OCI-LY3 (cell line): Measurements from ENCODE around the gene PGBD2.
A peak's percentile ranks its signal among the peaks of the same experiment; 100 is the strongest.

Experiments used
- H2AFZ ChIP-seq: fragments of 200-600, 300-600 bp; shearing (Covaris generic); 2 replicates; pipeline ENCODE4 v1.6.0; 2014; ENCODE audit warnings: antibody characterized with exemption, low read depth, low read length
- H3K27ac ChIP-seq: fragments of 200-600, 300-600 bp; sonication (generic); 2 replicates; pipeline ENCODE4 v1.5.1; 2014; ENCODE audit warnings: mild to moderate bottlenecking, low read length, moderate library complexity, mixed read lengths
- H3K27me3 ChIP-seq: fragments of 200-600, 300-600 bp; sonication (generic); 2 replicates; pipeline ENCODE4 v1.6.1; 2014; ENCODE audit warnings: low read depth, low read length, mixed read lengths
- H3K36me3 ChIP-seq: fragments of 200-600, 300-600 bp; sonication (generic); replicated peaks from 2 replicates; pipeline ENCODE3; 2014; ENCODE audit warnings: low read depth, low read length, mixed read lengths
- H3K4me1 ChIP-seq: fragments of 300-600, 200-600 bp; sonication (generic); 2 replicates; pipeline ENCODE4 v1.6.1; 2014; ENCODE audit warnings: low read length, mixed read lengths
- H3K4me2 ChIP-seq: fragments of 200-600, 300-600 bp; sonication (generic); 2 replicates; pipeline ENCODE4 v1.6.1; 2014; ENCODE audit warnings: low read length, mixed read lengths
- H3K4me3 ChIP-seq: fragments of 300-600, 200-600 bp; sonication (generic); 2 replicates; pipeline ENCODE4 v1.5.1; 2014; ENCODE audit warnings: antibody characterized with exemption, mild to moderate bottlenecking, low read length, moderate library complexity
- H3K79me2 ChIP-seq: fragments of 300-600, 200-600 bp; shearing (Covaris generic); 2 replicates; pipeline ENCODE4 v1.6.1; 2014; ENCODE audit warnings: mild to moderate bottlenecking, low read length, mixed read lengths
- H3K9ac ChIP-seq: fragments of 300-600, 200-600 bp; shearing (Covaris generic); 2 replicates; pipeline ENCODE4 v1.6.0; 2014; ENCODE audit warnings: mild to moderate bottlenecking, low read length, moderate library complexity
- H3K9me3 ChIP-seq: fragments of 200-600, 300-600 bp; shearing (Covaris generic); 2 replicates; pipeline ENCODE4 v1.6.1; 2014; ENCODE audit warnings: low read length, mixed read lengths; ENCODE audit not compliant: insufficient read depth
- H4K20me1 ChIP-seq: fragments of 200-600, 300-600 bp; sonication (generic); 2 replicates; pipeline ENCODE4 v1.6.1; 2016; ENCODE audit warnings: low read length, mixed read lengths; ENCODE audit not compliant: insufficient read depth
- CTCF ChIP-seq: fragments of 200-600, 300-600 bp; sonication (generic); IDR thresholded peaks from 2 replicates; pipeline ENCODE4 v1.5.1; 2014; ENCODE audit warnings: antibody characterized with exemption, low read length, low read depth
- EZH2phosphoT487 ChIP-seq: fragments of 200-600 bp; shearing (Covaris generic); IDR thresholded peaks from 2 replicates; pipeline ENCODE4 v1.6.1; 2018; ENCODE audit warnings: antibody characterized with exemption, mixed run types, low read depth

Gene PGBD2, protein sequence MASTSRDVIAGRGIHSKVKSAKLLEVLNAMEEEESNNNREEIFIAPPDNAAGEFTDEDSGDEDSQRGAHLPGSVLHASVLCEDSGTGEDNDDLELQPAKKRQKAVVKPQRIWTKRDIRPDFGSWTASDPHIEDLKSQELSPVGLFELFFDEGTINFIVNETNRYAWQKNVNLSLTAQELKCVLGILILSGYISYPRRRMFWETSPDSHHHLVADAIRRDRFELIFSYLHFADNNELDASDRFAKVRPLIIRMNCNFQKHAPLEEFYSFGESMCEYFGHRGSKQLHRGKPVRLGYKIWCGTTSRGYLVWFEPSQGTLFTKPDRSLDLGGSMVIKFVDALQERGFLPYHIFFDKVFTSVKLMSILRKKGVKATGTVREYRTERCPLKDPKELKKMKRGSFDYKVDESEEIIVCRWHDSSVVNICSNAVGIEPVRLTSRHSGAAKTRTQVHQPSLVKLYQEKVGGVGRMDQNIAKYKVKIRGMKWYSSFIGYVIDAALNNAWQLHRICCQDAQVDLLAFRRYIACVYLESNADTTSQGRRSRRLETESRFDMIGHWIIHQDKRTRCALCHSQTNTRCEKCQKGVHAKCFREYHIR

GRCh38 chr1:248906009-248906752 lies at the start of gene PGBD2:
Gene PGBD2 (plus strand): TSS chr1:248906235. CDS start chr1:248913863, 7,628 bp downstream.
- peaks cover 5% of the 10 kb centered on the region; the same call in 1 of the 2 replicates for H3K79me2 ChIP-seq
- H3K4me1 ChIP-seq: peaks cover 13% of the 10 kb centered on the region; the same call in 1 of the 2 replicates
- H3K9ac ChIP-seq: peak within 1 kb of the TSS; percentile 89
- 0 out of 2 replicates have a peak, but pooled peaks cover 7% of the 10 kb centered on the region for H3K27me3 ChIP-seq
- no peaks in the 10 kb centered on the region for H3K36me3 ChIP-seq
- peak within 1 kb of the TSS; percentile 94 for H3K4me2 ChIP-seq
- H2AFZ ChIP-seq: peak within 1 kb of the TSS; percentile 90
- no peaks in the 10 kb centered on the region for H3K9me3 ChIP-seq
- TF ChIP-seq EZH2phosphoT487: no peak
- TF ChIP-seq CTCF: peak; percentile 86
- H3K27ac ChIP-seq: peak within 1 kb of the TSS; percentile 79
- no peaks in the 10 kb centered on the region for H4K20me1 ChIP-seq
- H3K4me3 ChIP-seq: peak within 1 kb of the TSS; percentile 88

- Histone ChIP-seq H3K79me2 (peaks cover 28% of the 10 kb centered on the region), H3K27me3 (peaks cover 2% of the 10 kb centered on the region; the same call in 1 of the 2 replicates), H3K9ac (peak overlapping the region; percentile 99), H3K27ac (peak overlapping the region; percentile 80; the same call in 1 of the 2 replicates), H3K4me2 (peak overlapping the region; percentile 100), H3K36me3 (peaks cover 38% of the 10 kb centered on the region), H4K20me1 (no peaks in the 10 kb centered on the region), H3K4me1 (peaks cover 34% of the 10 kb centered on the region), H2AFZ (no peak overlapping the region), H3K9me3 (no peaks in the 10 kb centered on the region), H3K4me3 (peak overlapping the region; percentile 96)
- TF ChIP-seq EZH2phosphoT487: no peak
- no peak for TF ChIP-seq CTCF
These were observed 48.8 kb upstream of the PGBD2 start for GRCh38 chr1:248857201-248857600.

DNA sequence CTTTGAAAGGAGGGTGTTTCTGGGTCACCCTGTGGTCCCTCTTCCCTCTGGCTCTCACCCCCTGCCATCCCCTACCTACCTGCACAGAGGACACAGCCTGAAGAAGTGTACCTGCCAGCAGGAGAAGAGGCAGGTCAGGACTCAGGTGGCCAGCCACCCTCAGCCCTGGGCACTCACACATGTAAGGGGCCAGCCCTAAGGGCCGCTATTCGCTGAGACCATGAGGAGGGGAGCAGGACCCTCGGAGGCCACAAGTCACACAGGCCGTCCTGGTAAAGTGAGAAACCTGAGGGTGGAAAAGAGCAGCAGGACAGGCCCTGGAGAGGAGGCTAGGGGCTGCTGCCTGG lies 48.3 kb upstream of the PGBD2 start:
- Histone ChIP-seq H2AFZ (peak overlapping the region; percentile 70; the same call in 1 of the 2 replicates), H3K4me1 (peaks cover 34% of the 10 kb centered on the region), H3K27ac (peak overlapping the region; percentile 80), H3K27me3 (peaks cover 6% of the 10 kb centered on the region; the same call in 1 of the 2 replicates), H3K36me3 (peaks cover 35% of the 10 kb centered on the region), H3K79me2 (peaks cover 25% of the 10 kb centered on the region), H3K9me3 (no peaks in the 10 kb centered on the region), H3K4me2 (peak overlapping the region; percentile 100), H3K9ac (peak overlapping the region; percentile 99), H4K20me1 (no peaks in the 10 kb centered on the region), H3K4me3 (peak overlapping the region; percentile 96)
- no peak for TF ChIP-seq EZH2phosphoT487
- TF ChIP-seq CTCF: no peak
